Naive B cell (primary cell): ENCODE data around the gene USB1. TPM values are rescaled to one million over a fixed set of nuclear protein-coding genes. Genes with fewer than 3 reads are reported as not detected.

Source experiments
- ATAC-seq, 2 donors: fragments of 150-1000 bp; cut with Tn5 transposase; 2 replicates each; pipeline ENCODE4 v1.10.0; 2021; ENCODE audit warnings: low read depth in 2 of 2, mild to moderate bottlenecking in 2 of 2, moderate library complexity in 2 of 2
- DNase-seq: peaks from one replicate; pipeline ENCODE4 v3.0.0; 2022
- H3K27ac Mint-ChIP-seq, 6 donors: one replicate each; pipeline ENCODE4 v1.8.0; 2020 to 2022; ENCODE audit warnings: mild to moderate bottlenecking in 6 of 6, mixed read lengths in 6 of 6, moderate library complexity in 5 of 6, inconsistent platforms in 2 of 6
- H3K27me3 Mint-ChIP-seq, 3 donors: one replicate each; pipeline ENCODE4 v1.8.0; 2021 to 2022; ENCODE audit warnings: mixed read lengths in 3 of 3, mild to moderate bottlenecking in 1 of 3
- H3K36me3 Mint-ChIP-seq, 2 donors: one replicate each; pipeline ENCODE4 v1.8.0; 2020 to 2022; ENCODE audit warnings: mixed read lengths in 2 of 2, inconsistent platforms in 1 of 2, mild to moderate bottlenecking in 1 of 2
- H3K4me1 Mint-ChIP-seq, 3 donors: one replicate each; pipeline ENCODE4 v1.8.0; 2020 to 2022; ENCODE audit warnings: mixed read lengths in 3 of 3, inconsistent platforms in 1 of 3, mild to moderate bottlenecking in 1 of 3, moderate library complexity in 1 of 3
- H3K4me3 Mint-ChIP-seq, 8 donors: one replicate each; pipeline ENCODE4 v1.8.0; 2020 to 2022; ENCODE audit warnings: mild to moderate bottlenecking in 8 of 8, mixed read lengths in 8 of 8, moderate library complexity in 8 of 8, inconsistent platforms in 2 of 8
- H3K9me3 Mint-ChIP-seq, 7 donors: one replicate each; pipeline ENCODE4 v1.8.0; 2020 to 2022; ENCODE audit warnings: mixed read lengths in 7 of 7, mild to moderate bottlenecking in 5 of 7, inconsistent platforms in 2 of 7, moderate library complexity in 1 of 7
- polyA plus RNA-seq, 6 donors: library from polyadenylated mRNA; unstranded; fragments of 300-500 nt; fragmentation: Illumina TruSeq; gene quantifications; one replicate each; pipeline ENCODE4 v1.2.3, GENCODE V29; 2021; ENCODE audit warnings: low read depth in 6 of 6

USB1 gene
- polyA plus RNA-seq, 6 donors from 2014 or later, result 19.8 to 30.5 (median 25.8) TPM

- peaks cover 10 to 11% (median 10%) of the 10 kb centered on the region in 3 donors for H3K4me1 Mint-ChIP-seq
- no peak for DNase-seq
These were observed 27.4 kb downstream of the USB1 start for GRCh38 chr16:58028541-58029070.

GRCh38 chr16:58029410-58029809 is 28.2 kb downstream of the USB1 start:
- Mint-ChIP-seq H3K27ac (no peak overlapping the region), H3K36me3 (no peaks in the 10 kb centered on the region), H3K27me3 (peaks cover 16 to 35% (median 34%) of the 10 kb centered on the region in 3 donors), H3K4me1 (peaks cover 9 to 11% (median 10%) of the 10 kb centered on the region in 3 donors), H3K9me3 (no peaks in the 10 kb centered on the region), H3K4me3 (peak overlapping the region in 2 of 8 donors; percentile 4 to 45)
- DNase-seq, result no peak
- ATAC-seq, result no peak

More at GRCh38 chr16:58028541-58029070, 27.4 kb downstream of the USB1 start:
- H3K27me3 Mint-ChIP-seq, result peaks cover 16 to 43% (median 34%) of the 10 kb centered on the region in 3 donors
- ATAC-seq, result no peak
- no peaks in the 10 kb centered on the region for H3K9me3 Mint-ChIP-seq
- no peak overlapping the region for H3K27ac Mint-ChIP-seq
- no peaks in the 10 kb centered on the region for H3K36me3 Mint-ChIP-seq
- peak overlapping the region in 4 of 8 donors; percentile 4 to 54 (median 32) for H3K4me3 Mint-ChIP-seq

- no peak overlapping the region for H3K27ac Mint-ChIP-seq
- H3K4me3 Mint-ChIP-seq, result peak overlapping the region in 2 of 8 donors; percentile 22 to 23
These were observed 29.1 kb downstream of the USB1 start for GRCh38 chr16:58030136-58030840.

GRCh38 chr16:58031016-58031800 is 30.0 kb downstream of the USB1 start:
- DNase-seq, result no peak
- no peak overlapping the region for H3K27ac Mint-ChIP-seq
- no peak for ATAC-seq
- H3K9me3 Mint-ChIP-seq, result no peaks in the 10 kb centered on the region
- H3K27me3 Mint-ChIP-seq, result peaks cover 11 to 27% (median 26%) of the 10 kb centered on the region in 3 donors
- H3K36me3 Mint-ChIP-seq, result no peaks in the 10 kb centered on the region
- H3K4me1 Mint-ChIP-seq, result peaks cover 0 to 4% (median 1%) of the 10 kb centered on the region in 3 donors
- no peak overlapping the region for H3K4me3 Mint-ChIP-seq

More at GRCh38 chr16:58030136-58030840, 29.1 kb downstream of the USB1 start:
- DNase-seq (no peak), ATAC-seq (no peak)
- H3K9me3 Mint-ChIP-seq, result no peaks in the 10 kb centered on the region
- H3K4me1 Mint-ChIP-seq, result peaks cover 1 to 4% (median 2%) of the 10 kb centered on the region in 3 donors
- H3K36me3 Mint-ChIP-seq, result no peaks in the 10 kb centered on the region
- H3K27me3 Mint-ChIP-seq, result peaks cover 11 to 27% (median 27%) of the 10 kb centered on the region in 3 donors

GRCh38 chr16:58032710-58033293 is 31.6 kb downstream of the USB1 start:
- Mint-ChIP-seq H3K36me3 (no peaks in the 10 kb centered on the region), H3K27ac (no peak overlapping the region), H3K4me3 (no peak overlapping the region), H3K4me1 (peaks cover 0 to 4% (median 1%) of the 10 kb centered on the region in 3 donors), H3K9me3 (no peaks in the 10 kb centered on the region), H3K27me3 (peaks cover 11 to 24% (median 23%) of the 10 kb centered on the region in 3 donors)
- DNase-seq (no peak), ATAC-seq (no peak)

GRCh38 chr16:58034128-58034685 is 33.0 kb downstream of the USB1 start:
- Mint-ChIP-seq H3K27ac (no peak overlapping the region), H3K4me3 (no peak overlapping the region), H3K36me3 (no peaks in the 10 kb centered on the region)

GRCh38 chr16:58034774-58035173 is 33.6 kb downstream of the USB1 start:
- ATAC-seq (no peak), DNase-seq (no peak)
- Mint-ChIP-seq H3K36me3 (no peaks in the 10 kb centered on the region), H3K4me3 (no peak overlapping the region), H3K27ac (peak overlapping the region in 1 of 6 donors; percentile 43), H3K4me1 (no peaks in the 10 kb centered on the region), H3K27me3 (peaks cover 3 to 5% (median 3%) of the 10 kb centered on the region in 3 donors), H3K9me3 (no peaks in the 10 kb centered on the region)

More at GRCh38 chr16:58034128-58034685, 33.0 kb downstream of the USB1 start:
- Mint-ChIP-seq H3K27me3 (peaks cover 7 to 10% (median 9%) of the 10 kb centered on the region in 3 donors), H3K4me1 (no peaks in the 10 kb centered on the region), H3K9me3 (no peaks in the 10 kb centered on the region)
- no peak for DNase-seq
- ATAC-seq, result no peak

GRCh38 chr16:58035356-58036170 is 34.4 kb downstream of the USB1 start:
- H3K27me3 Mint-ChIP-seq, result no peaks in the 10 kb centered on the region
- H3K4me3 Mint-ChIP-seq, result no peak overlapping the region
- H3K36me3 Mint-ChIP-seq, result no peaks in the 10 kb centered on the region
- H3K27ac Mint-ChIP-seq, result no peak overlapping the region
- no peaks in the 10 kb centered on the region for H3K9me3 Mint-ChIP-seq
- H3K4me1 Mint-ChIP-seq, result no peaks in the 10 kb centered on the region
- ATAC-seq, result no peak
- DNase-seq, result no peak

- DNase-seq, result no peak
These were observed 35.7 kb downstream of the USB1 start for GRCh38 chr16:58036943-58037342.

GRCh38 chr16:58037365-58038057 is 36.3 kb downstream of the USB1 start:
- ATAC-seq (no peak), DNase-seq (no peak)
- Mint-ChIP-seq H3K4me3 (no peak overlapping the region), H3K4me1 (no peaks in the 10 kb centered on the region), H3K36me3 (no peaks in the 10 kb centered on the region), H3K9me3 (no peaks in the 10 kb centered on the region), H3K27ac (peak overlapping the region in 1 of 6 donors; percentile 33), H3K27me3 (no peaks in the 10 kb centered on the region)

More at GRCh38 chr16:58036943-58037342, 35.7 kb downstream of the USB1 start:
- Mint-ChIP-seq H3K4me1 (no peaks in the 10 kb centered on the region), H3K4me3 (no peak overlapping the region), H3K27ac (peak overlapping the region in 1 of 6 donors; percentile 16), H3K9me3 (no peaks in the 10 kb centered on the region), H3K27me3 (no peaks in the 10 kb centered on the region), H3K36me3 (no peaks in the 10 kb centered on the region)
- ATAC-seq, result no peak

- Mint-ChIP-seq H3K27ac (no peak overlapping the region), H3K27me3 (no peaks in the 10 kb centered on the region), H3K36me3 (no peaks in the 10 kb centered on the region), H3K9me3 (no peaks in the 10 kb centered on the region), H3K4me3 (no peak overlapping the region), H3K4me1 (no peaks in the 10 kb centered on the region)
- no peak for ATAC-seq
- no peak for DNase-seq
These were observed 37.0 kb downstream of the USB1 start for GRCh38 chr16:58038219-58038641.
